ENCODE measurements around the gene ZNF618.
A peak's percentile ranks its signal among the peaks of the same experiment; 100 is the strongest.
"Not testable (repeated sequence)": the region's sequence is repeated elsewhere in the genome, so short reads cannot be mapped to it uniquely, and the experiment has no call there.

Gene ZNF618

GRCh38 chr9:114037961-114038723 is 162.0 kb downstream of the ZNF618 start:
- no peak for DNase-seq (ENCODE audit: low read depth in 2 of 2)

- no peak for DNase-seq (ENCODE audit: low read depth in 2 of 2)
Observed at GRCh38 chr9:114038724-114039313, 162.7 kb downstream of the ZNF618 start.

GRCh38 chr9:114039484-114039883 is 163.4 kb downstream of the ZNF618 start:
- no peak for DNase-seq (ENCODE audit: low read depth in 2 of 2)

DNA sequence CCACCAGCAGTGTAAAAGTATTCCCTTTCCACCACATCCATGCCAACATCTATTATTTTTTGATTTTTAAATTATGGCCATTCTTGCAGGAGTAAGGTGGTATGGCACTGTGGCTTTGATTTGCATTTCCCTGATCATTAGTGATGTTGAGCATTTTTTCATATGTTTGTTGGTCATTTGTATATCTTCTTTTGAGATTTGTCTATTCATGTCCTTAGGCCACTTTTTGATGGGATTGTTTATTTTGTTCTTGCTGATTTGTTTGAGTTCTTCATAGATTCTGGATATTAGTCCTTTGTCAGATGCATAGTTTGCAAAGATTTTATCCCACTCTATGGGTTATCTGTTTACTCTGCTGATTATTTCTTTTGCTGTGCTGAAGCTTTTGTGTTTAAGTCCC is 167.6 kb downstream of the ZNF618 start:
- DNase-seq (ENCODE audit: low read depth in 2 of 2): not testable (repeated sequence)

GRCh38 chr9:114046237-114046755 is 170.2 kb downstream of the ZNF618 start:
- no peak for DNase-seq (ENCODE audit: low read depth in 2 of 2)

DNA sequence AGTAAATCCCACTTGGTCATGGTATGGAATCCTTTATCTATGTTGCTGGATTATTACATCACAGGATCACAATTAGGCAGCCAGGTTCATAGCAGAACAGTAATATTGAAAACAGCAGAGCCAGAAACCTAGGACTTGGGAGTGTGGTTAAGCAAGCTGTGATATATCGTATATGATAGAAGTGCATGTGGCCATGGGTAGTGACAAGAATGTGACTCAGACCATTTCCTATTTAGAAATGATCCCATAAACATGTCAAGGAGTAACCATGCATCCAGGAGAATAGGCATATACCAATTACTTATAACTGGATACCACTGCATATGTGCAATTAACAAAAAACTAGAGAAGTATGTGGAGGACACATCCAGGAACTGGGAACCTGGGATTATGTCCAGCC is 170.8 kb downstream of the ZNF618 start:
- peak; percentile 56 to 60 for DNase-seq (ENCODE audit: low read depth in 2 of 2)

GRCh38 chr9:114047717-114048116 is 171.6 kb downstream of the ZNF618 start:
- DNase-seq (ENCODE audit: low read depth in 2 of 2): no peak

DNA sequence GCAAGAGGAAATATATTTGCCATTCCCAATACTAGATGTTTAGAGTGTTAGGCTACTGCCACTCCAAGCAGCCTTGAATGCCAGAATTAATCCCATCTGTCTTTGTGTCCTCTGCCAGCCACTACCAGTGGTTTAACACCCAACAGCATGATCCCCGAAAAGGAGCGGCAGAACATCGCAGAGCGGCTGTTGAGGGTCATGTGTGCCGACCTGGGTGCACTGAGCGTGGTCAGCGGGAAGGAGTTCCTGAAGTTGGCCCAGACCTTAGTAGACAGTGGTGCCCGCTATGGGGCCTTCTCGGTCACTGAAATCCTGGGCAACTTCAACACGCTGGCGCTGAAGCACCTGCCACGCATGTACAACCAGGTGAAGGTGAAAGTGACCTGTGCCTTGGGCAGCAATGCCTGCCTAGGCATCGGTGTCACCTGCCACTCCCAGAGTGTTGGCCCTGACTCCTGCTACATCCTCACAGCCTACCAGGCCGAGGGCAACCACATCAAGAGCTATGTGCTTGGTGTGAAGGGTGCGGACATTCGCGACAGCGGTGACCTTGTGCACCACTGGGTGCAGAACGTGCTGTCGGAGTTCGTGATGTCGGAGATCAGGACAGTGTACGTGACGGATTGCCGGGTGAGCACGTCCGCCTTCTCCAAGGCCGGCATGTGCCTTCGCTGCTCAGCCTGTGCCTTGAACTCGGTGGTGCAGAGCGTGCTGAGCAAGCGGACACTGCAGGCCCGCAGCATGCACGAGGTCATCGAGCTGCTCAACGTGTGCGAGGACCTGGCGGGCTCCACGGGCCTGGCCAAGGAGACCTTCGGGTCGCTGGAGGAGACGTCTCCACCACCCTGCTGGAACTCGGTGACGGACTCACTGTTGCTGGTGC is 172.7 kb downstream of the ZNF618 start:
- DNase-seq (ENCODE audit: low read depth in 2 of 2): no peak

DNA sequence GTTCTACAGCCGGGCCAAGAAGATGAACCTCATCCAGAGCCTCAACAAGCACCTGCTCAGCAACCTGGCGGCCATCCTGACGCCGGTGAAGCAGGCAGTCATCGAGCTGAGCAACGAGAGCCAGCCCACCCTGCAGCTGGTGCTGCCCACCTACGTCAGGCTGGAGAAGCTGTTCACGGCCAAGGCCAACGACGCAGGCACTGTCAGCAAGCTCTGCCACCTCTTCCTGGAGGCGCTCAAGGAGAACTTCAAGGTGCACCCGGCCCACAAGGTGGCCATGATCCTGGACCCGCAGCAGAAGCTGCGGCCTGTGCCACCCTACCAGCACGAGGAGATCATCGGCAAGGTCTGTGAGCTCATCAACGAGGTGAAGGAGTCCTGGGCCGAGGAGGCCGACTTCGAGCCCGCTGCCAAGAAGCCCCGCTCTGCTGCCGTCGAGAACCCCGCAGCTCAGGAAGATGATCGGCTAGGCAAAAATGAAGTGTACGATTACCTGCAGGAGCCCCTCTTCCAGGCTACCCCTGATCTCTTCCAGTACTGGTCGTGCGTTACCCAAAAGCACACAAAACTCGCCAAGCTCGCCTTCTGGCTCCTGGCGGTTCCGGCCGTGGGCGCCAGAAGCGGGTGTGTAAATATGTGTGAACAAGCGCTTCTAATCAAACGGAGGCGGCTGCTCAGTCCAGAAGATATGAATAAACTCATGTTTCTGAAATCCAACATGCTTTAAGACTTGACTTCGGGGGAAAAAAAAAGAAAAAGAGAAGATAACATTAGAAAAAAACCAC is 173.5 kb downstream of the ZNF618 start:
- no peak for DNase-seq (ENCODE audit: low read depth in 2 of 2)

- no peak for DNase-seq (ENCODE audit: low read depth in 2 of 2)
Observed at GRCh38 chr9:114050226-114050568, 174.1 kb downstream of the ZNF618 start.

DNA sequence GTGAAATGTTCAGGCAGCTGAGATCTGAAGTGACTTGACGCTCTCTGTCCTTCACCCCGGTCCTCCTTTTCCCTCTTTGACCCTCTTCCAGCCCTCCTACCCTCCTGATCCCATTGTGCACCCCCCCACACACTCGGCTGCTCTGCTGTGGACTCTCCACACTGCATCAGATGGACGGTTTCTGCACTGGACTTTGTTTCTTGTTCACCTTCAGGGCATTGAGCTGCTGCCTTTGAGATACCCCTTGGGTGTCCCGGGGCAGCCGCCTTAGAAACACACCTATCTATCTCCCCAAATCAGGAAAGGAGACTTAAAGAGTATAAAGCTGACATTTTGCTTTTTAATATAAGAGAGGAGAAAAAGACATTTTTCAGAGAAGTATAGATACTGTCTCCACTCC is 174.5 kb downstream of the ZNF618 start:
- no peak for DNase-seq (ENCODE audit: low read depth in 2 of 2)

DNA sequence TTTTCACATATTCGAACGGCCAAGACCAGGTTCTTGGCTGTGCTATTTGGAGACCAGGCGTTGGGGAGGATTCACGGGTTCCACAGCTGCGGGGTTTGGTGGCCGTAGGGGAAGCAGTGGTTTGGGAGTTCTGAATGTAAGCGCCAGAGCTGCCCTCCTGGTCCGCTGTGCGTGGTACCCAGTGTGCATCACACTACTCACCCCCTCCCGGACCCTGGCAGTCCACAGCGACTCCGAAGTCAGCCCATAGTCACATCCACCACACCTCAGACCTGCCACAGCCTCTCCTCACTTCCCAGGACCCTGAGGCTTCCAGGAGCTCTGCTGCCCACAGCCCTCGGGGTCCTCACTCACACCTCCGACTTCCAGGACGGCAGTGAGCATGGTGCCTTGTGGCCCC is 175.2 kb downstream of the ZNF618 start:
- DNase-seq (ENCODE audit: low read depth in 2 of 2): no peak

DNA sequence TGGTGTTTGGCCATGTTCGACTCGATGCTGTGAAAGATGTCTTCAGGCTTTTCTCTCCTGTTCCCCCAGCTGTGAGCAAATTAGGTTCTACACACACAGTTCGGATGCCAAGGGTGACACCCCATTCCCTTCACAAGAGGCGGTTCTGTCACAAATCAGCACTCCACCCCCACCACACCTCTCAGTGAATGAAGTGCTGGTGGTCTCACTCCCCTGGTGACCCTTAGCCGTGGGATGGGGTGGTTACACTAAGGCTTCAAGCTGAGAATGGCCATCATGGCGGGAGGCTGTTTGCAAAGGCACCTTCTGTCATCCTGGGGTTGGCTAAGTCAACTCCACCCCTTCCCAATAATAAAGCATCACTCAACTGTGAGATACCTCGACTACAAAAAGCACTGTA is 175.6 kb downstream of the ZNF618 start:
- no peak for DNase-seq (ENCODE audit: low read depth in 2 of 2)

DNA sequence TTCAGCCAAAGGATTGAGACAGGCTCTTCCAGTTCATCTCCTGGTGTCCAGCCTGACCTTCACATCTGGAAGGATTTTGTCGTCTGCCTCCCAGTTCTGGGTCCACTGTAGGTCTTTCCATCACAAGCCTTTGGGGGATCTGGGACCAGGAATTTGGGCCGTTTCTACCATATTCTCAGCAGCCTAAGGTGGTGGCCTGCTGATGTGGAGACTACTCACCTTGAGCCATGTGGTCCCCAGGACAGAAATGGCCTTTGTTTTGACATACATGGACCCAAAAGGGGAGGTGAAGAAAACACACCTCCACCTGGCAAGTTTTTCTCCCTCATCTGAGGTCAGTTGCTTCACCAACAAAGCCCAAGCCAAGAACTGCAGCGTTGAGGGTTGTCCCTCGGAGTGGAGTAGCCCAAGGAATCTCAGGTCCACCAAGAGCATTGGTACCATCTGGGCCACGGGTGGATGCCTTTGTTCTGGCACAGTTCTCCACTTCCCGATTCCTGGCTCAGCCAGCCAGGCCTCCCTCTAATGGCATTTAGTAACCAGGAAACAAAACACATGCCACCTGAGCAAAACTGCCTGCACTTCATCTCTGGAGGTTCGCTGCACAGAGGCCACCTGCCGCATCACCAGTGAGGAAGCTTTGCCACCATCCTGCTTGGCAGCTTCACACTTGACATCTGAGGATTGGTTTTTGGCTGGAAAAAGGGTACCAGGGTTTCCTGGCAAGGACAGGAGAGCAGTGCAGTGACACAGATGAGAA is 177.3 kb downstream of the ZNF618 start:
- DNase-seq (ENCODE audit: low read depth in 2 of 2): no peak

DNA sequence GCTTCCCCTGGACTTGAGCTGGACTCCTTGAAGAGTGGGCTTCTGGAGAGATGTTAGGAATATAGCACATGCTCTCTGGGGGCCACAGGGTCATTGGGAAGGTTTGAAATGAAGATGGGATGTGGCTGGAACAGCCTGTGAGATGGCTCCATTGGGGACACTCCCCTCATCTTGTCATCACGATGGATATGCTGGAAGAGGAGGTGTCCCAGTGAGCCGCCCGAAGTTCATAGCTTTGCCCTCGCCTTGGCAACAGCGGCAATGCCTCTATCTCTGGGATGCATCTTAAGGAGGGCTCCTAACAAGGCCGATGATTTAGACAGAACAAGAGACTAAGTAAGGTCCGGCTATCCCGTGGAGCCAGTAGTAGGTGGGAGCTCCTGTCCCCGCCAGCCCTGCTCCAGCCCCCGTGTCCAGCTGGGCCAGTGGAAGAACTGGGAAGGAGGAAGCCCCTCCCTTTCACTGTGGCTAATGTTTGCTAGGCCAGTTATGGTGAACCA is 178.1 kb downstream of the ZNF618 start:
- DNase-seq (ENCODE audit: low read depth in 2 of 2): no peak

DNA sequence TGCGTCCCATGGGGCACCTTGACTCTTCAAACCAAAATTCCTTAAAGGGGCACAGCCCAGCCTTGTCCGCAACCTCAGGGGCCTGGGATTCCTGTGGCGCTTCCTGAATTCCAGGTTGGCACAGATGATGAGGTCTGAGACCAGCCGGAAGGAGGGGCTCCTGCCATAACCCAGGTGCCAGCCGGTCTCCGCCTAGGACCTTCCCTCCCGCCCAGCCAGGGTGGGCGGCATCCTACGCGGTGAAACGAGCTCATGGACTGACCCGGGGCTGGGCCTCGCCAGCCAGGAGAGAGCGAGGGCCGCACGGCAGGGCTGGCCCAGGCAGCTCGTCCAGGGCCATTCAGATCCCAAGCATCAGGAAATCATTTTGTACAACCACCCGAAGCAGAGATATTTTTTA is 179.0 kb downstream of the ZNF618 start:
- DNase-seq (ENCODE audit: low read depth in 2 of 2): no peak

- DNase-seq (ENCODE audit: low read depth in 2 of 2): no peak
Observed at GRCh38 chr9:114055894-114056293, 179.8 kb downstream of the ZNF618 start.

GRCh38 chr9:114056527-114056926 is 180.4 kb downstream of the ZNF618 start:
- DNase-seq (ENCODE audit: low read depth in 2 of 2): no peak

DNA sequence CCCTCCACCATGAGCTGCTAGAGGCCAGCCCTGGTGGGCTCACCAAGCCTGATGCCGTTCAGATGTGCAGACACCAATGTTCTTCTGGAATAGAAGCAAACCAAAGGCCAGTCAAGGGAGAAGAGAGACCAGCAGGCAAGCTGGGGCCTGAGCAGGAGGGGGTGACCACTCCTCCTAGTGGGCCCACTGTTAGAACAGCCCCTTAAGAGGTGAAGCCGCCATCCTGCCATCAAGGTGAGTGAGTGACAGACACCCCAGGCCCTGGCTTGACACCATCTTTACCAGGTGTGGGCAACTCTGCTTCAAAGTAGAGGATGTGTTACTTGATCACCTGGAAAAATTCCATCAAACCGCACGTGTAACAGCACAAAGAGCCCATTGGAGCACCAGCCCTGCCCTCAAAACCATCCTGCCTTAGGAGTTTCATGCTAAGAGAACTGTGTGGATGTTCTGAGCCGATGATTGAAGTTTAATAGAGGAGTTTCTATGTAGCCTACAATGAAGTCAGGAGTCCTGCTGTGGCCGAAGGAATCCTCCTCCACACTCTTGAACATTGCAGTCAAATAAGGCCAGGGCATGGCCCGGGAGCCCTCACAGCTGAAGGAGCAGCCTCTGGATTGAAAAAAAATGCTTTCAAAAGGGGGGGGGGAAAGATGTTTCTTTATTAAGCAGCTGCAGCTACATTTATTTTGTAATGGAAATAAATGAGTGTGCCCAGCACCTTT is 181.2 kb downstream of the ZNF618 start:
- no peak for DNase-seq (ENCODE audit: low read depth in 2 of 2)

DNA sequence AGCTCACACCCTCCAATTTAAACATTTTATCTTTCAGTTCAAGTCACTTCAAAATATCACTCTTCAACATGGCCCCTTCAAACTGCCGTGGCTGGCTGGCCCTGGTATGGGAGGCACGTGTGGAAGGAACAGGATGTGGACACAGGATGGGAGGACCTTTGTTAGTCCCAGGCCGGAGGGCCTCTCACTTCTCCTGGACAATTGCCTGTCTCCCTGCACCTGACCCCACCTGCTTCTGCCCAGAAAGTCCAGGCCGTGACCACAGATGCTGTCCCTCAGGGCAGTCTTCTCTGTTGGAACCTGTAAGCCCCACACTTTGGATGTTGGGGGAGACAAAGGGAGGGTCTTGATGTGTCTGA is 182.6 kb downstream of the ZNF618 start:
- DNase-seq (ENCODE audit: low read depth in 2 of 2): no peak

All from fibroblast of skin of left quadriceps (primary cell).